Measurements from ENCODE around the gene ATG9B. TPM values are rescaled to one million over a fixed set of nuclear protein-coding genes. Genes with fewer than 3 reads are reported as not detected.

The ATG9B gene
- total and polyA plus RNA-seq, 9 of the 15 experiments (the other 6 are each of a cell fraction or from before 2014, with no cell fraction given) = 0.29 to 8.0 (median 2.1) TPM

- TF ChIP-seq TRIM28 (IDR thresholded peaks at IDR 0.05) = peak; percentile 19; the same call in 1 of the 2 replicates
- TF ChIP-seq RBFOX2 (IDR thresholded peaks at IDR 0.05; ENCODE audit: low read depth, low read length) = peak; percentile 68
- TF ChIP-seq, protein P1, sequence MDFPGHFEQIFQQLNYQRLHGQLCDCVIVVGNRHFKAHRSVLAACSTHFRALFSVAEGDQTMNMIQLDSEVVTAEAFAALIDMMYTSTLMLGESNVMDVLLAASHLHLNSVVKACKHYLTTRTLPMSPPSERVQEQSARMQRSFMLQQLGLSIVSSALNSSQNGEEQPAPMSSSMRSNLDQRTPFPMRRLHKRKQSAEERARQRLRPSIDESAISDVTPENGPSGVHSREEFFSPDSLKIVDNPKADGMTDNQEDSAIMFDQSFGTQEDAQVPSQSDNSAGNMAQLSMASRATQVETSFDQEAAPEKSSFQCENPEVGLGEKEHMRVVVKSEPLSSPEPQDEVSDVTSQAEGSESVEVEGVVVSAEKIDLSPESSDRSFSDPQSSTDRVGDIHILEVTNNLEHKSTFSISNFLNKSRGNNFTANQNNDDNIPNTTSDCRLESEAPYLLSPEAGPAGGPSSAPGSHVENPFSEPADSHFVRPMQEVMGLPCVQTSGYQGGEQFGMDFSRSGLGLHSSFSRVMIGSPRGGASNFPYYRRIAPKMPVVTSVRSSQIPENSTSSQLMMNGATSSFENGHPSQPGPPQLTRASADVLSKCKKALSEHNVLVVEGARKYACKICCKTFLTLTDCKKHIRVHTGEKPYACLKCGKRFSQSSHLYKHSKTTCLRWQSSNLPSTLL (IDR thresholded peaks at IDR 0.05) = 0 out of 2 replicates have a peak, but pooled peaks have one; percentile 14
- TF ChIP-seq, protein P2, sequence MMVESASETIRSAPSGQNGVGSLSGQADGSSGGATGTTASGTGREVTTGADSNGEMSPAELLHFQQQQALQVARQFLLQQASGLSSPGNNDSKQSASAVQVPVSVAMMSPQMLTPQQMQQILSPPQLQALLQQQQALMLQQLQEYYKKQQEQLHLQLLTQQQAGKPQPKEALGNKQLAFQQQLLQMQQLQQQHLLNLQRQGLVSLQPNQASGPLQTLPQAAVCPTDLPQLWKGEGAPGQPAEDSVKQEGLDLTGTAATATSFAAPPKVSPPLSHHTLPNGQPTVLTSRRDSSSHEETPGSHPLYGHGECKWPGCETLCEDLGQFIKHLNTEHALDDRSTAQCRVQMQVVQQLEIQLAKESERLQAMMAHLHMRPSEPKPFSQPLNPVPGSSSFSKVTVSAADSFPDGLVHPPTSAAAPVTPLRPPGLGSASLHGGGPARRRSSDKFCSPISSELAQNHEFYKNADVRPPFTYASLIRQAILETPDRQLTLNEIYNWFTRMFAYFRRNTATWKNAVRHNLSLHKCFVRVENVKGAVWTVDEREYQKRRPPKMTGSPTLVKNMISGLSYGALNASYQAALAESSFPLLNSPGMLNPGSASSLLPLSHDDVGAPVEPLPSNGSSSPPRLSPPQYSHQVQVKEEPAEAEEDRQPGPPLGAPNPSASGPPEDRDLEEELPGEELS (CRISPR knock-in tag; IDR thresholded peaks at IDR 0.05; ENCODE audit: borderline replicate concordance) = no peak
- peak; percentile 77 for TF ChIP-seq POLR2A (conservative IDR thresholded peaks at IDR 0.05)
- 0 out of 4 replicates have a peak, but pooled peaks of 1 of the 2 experiments have one; percentile 14 for TF ChIP-seq TRIM24 (IDR thresholded peaks at IDR 0.05)
- TF ChIP-seq SMAD1 (IDR thresholded peaks at IDR 0.05; ENCODE audit: low read depth, low read length, partially characterized antibody) = no peak
- peak; percentile 34; the same call in 1 of the 2 replicates for TF ChIP-seq SMC3 (conservative IDR thresholded peaks at IDR 0.05; ENCODE audit: insufficient read depth, low read depth, low read length)
- TF ChIP-seq PYGO2 (tag; IDR thresholded peaks at IDR 0.05) = no peak
- peak; percentile 75; the same call in 1 of the 2 replicates for TF ChIP-seq PHF8 (IDR thresholded peaks at IDR 0.05; ENCODE audit: borderline replicate concordance, low read length)
- TF ChIP-seq ZNF589 (CRISPR knock-in tag; IDR thresholded peaks at IDR 0.05; ENCODE audit: low read depth) = peak; percentile 98
- no peak for TF ChIP-seq NR4A1 (CRISPR knock-in tag; IDR thresholded peaks at IDR 0.05)
- TF ChIP-seq NR4A1 (tag; IDR thresholded peaks at IDR 0.05) = peak; percentile 47; the same call in 1 of the 2 replicates
- no peak for TF ChIP-seq RBM34 (IDR thresholded peaks at IDR 0.05; ENCODE audit: borderline replicate concordance, insufficient read depth, low read length)
- no peak for TF ChIP-seq MTF1 (CRISPR knock-in tag; IDR thresholded peaks at IDR 0.05; ENCODE audit: borderline replicate concordance)
- TF ChIP-seq RBM14 (IDR thresholded peaks at IDR 0.05; ENCODE audit: borderline replicate concordance, insufficient read depth, low read depth, low read length) = no peak
- TF ChIP-seq, protein P3, sequence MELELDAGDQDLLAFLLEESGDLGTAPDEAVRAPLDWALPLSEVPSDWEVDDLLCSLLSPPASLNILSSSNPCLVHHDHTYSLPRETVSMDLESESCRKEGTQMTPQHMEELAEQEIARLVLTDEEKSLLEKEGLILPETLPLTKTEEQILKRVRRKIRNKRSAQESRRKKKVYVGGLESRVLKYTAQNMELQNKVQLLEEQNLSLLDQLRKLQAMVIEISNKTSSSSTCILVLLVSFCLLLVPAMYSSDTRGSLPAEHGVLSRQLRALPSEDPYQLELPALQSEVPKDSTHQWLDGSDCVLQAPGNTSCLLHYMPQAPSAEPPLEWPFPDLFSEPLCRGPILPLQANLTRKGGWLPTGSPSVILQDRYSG (tag; conservative IDR thresholded peaks at IDR 0.05; ENCODE audit: low read depth) = no peak
- TF ChIP-seq RUNX1 (IDR thresholded peaks at IDR 0.05; ENCODE audit: low read depth) = no peak
- no peak for TF ChIP-seq ZNF740 (CRISPR knock-in tag; IDR thresholded peaks at IDR 0.05)
- 0 out of 4 replicates have a peak, but pooled peaks of 1 of the 2 experiments have one; percentile 45 for TF ChIP-seq ZNF740 (tag; IDR thresholded peaks at IDR 0.05)
- no peak for TF ChIP-seq FOXM1 (IDR thresholded peaks at IDR 0.05; ENCODE audit: low read depth)
- no peak for TF ChIP-seq FOXM1 (CRISPR knock-in tag; IDR thresholded peaks at IDR 0.05; ENCODE audit: low read depth)
- peak; percentile 54; the same call in 1 of the 2 replicates for TF ChIP-seq ARID1B (IDR thresholded peaks at IDR 0.05)
Measured at GRCh38 chr7:151059367-151060112, 35.2 kb upstream of the ATG9B start, which contains the start of gene SLC4A2 (continued).
